Activated T-cell treated with anti-CD3 and anti-CD28 coated beads, Interleukin-2, amount 50 U/mL, for 4 hours (primary cell): ENCODE measurements around the gene ATXN10. TPM values are rescaled to one million over a fixed set of nuclear protein-coding genes. Genes with fewer than 3 reads are reported as not detected.
"Not testable (repeated sequence)": the region's sequence is repeated elsewhere in the genome, so short reads cannot be mapped to it uniquely, and the experiment has no call there.

Experiments used
- ATAC-seq, 2 donors: fragments of 200-7000 bp; cut with Tn5 transposase; one replicate each; pipeline ENCODE4 v1.10.0; 2021
- DNase-seq: peaks from one replicate; pipeline ENCODE4 v3.0.0-alpha.2; 2020
- H3K27me3 Mint-ChIP-seq: one replicate; pipeline ENCODE4 v1.8.0; 2021; ENCODE audit warnings: low read depth, mixed read lengths
- H3K36me3 Mint-ChIP-seq: one replicate; pipeline ENCODE4 v1.8.0; 2022; ENCODE audit warnings: mixed read lengths; ENCODE audit not compliant: insufficient read depth
- H3K4me1 Mint-ChIP-seq: one replicate; pipeline ENCODE4 v1.8.0; 2021; ENCODE audit warnings: low read depth, mixed read lengths
- H3K4me3 Mint-ChIP-seq: one replicate; pipeline ENCODE4 v1.8.0; 2021; ENCODE audit warnings: mild to moderate bottlenecking, moderate library complexity, mixed read lengths
- H3K9me3 Mint-ChIP-seq: one replicate; pipeline ENCODE4 v1.8.0; 2021; ENCODE audit warnings: mixed read lengths
- total RNA-seq, 3 donors: library from RNA; stranded (reverse); gene quantifications; one replicate each; pipeline ENCODE4 v1.2.1, GENCODE V29; 2021

Gene ATXN10
- total RNA-seq, 3 donors from 2014 or later, result 88.1 to 97.9 (median 90.5) TPM

DNA sequence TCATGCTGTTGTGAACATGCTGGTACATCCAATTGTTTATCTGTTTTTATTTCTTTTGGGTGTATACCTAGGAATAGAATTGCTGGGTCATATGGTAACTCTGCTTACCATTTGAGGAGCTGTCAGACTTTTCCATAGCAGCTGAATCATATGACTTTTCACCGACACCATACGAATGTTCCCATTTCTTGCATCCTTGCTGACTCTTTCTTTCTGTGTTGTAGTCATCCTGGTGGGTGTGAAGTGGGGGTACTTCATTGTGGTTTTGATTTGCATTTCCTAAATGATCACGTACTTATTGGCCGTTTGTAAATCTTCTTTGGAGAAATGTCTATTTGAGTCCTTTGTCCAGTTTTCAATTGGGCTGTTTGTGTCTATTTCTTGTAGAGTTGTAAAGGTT, 26.5 kb downstream of the ATXN10 start:
- DNase-seq (no peak), ATAC-seq (no peak)
- H3K27me3 Mint-ChIP-seq, result no peaks in the 10 kb centered on the region
- H3K9me3 Mint-ChIP-seq, result no peaks in the 10 kb centered on the region
- peaks cover 7% of the 10 kb centered on the region for H3K4me1 Mint-ChIP-seq
- H3K36me3 Mint-ChIP-seq, result peaks cover 47% of the 10 kb centered on the region
- no peak overlapping the region for H3K4me3 Mint-ChIP-seq

DNA sequence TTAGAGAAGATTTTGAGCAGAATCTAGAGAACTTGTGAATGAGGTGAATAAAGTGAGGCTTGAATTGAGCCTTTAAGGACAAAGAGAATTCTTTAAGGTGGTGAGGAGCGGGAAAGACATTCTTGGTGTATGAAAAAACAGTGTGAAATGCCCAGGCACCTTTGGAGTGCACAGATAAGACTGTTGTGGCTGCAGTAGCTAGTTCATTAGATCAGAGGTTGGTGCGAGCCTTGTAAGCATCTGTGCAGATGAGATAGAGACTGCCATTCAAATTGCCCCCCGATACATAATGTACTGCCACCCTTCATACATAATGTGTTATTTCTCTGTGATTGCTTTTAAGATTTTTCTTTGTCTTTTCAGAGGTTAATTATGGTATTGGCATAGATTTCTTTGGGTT, 31.3 kb downstream of the ATXN10 start:
- DNase-seq (no peak), ATAC-seq (no peak)
- Mint-ChIP-seq H3K4me3 (no peak overlapping the region), H3K4me1 (peaks cover 7% of the 10 kb centered on the region), H3K9me3 (no peaks in the 10 kb centered on the region), H3K36me3 (peaks cover 63% of the 10 kb centered on the region), H3K27me3 (no peaks in the 10 kb centered on the region)

DNA sequence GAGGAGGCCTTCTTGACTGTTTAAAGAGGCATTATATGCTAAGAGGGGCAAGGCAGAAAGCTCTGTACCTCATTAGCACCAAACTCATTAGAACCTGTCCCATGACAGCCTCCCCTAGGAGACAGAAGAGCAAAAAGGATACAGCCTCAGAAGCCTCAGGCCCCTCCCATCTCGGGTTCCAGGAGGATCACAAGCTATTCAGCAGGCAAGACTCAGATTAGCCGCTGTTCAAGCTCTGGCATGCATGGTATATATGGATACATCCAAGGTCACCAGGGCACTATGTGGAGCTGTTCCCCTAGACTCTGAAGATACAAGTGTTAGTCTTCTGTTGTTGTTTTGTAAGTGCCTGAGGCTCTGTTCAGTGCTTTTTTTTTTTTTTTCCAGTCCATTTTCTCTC, 32.1 kb downstream of the ATXN10 start:
- no peaks in the 10 kb centered on the region for H3K27me3 Mint-ChIP-seq
- H3K4me1 Mint-ChIP-seq, result peaks cover 7% of the 10 kb centered on the region
- no peak for ATAC-seq
- no peak for DNase-seq
- H3K9me3 Mint-ChIP-seq, result no peaks in the 10 kb centered on the region
- H3K36me3 Mint-ChIP-seq, result peaks cover 62% of the 10 kb centered on the region
- H3K4me3 Mint-ChIP-seq, result no peak overlapping the region

DNA sequence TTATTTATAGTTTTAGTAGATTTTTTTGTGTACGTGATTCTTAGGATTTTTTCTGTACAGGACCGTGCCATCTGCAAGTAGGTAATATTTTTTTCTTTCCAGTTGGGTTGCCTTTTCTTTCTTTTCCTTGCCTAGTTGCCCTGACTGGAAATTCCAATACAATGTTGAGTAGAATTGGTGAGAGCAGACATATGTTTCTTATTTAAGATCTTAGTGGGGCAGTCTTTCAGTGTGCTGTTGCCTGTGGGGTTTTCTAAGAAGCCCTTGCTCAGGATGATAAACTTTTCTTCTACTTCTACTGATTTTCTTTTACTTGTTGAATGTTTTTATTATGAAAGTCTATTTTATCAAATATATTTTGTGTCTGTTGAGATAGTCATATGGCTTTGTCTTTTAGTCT, 33.0 kb downstream of the ATXN10 start:
- Mint-ChIP-seq H3K9me3 (no peaks in the 10 kb centered on the region), H3K4me1 (peaks cover 13% of the 10 kb centered on the region), H3K27me3 (no peaks in the 10 kb centered on the region), H3K4me3 (no peak overlapping the region), H3K36me3 (peaks cover 70% of the 10 kb centered on the region)
- ATAC-seq, result no peak
- DNase-seq, result no peak

DNA sequence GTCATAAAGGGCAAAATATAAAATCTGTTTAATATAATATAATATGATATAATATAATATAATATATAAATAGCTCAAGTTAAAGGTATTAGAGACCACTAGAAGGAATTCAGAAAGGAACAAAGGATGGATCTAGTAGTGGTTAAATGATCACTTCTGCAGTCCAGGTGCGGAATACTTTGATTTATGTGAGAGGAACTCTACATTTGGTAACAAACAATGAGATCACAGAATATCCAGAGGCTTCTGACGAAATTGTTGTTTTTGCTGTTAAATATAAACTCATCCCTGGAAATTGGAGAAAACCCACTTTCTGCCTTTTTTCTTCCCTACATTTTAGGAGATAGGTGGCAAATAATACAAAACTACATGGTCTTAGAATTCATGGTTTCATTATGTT, 36.0 kb downstream of the ATXN10 start:
- H3K27me3 Mint-ChIP-seq, result no peaks in the 10 kb centered on the region
- DNase-seq (no peak), ATAC-seq (no peak)
- H3K4me1 Mint-ChIP-seq, result peaks cover 19% of the 10 kb centered on the region
- H3K9me3 Mint-ChIP-seq, result no peaks in the 10 kb centered on the region
- H3K4me3 Mint-ChIP-seq, result no peak overlapping the region
- peaks cover 68% of the 10 kb centered on the region for H3K36me3 Mint-ChIP-seq

DNA sequence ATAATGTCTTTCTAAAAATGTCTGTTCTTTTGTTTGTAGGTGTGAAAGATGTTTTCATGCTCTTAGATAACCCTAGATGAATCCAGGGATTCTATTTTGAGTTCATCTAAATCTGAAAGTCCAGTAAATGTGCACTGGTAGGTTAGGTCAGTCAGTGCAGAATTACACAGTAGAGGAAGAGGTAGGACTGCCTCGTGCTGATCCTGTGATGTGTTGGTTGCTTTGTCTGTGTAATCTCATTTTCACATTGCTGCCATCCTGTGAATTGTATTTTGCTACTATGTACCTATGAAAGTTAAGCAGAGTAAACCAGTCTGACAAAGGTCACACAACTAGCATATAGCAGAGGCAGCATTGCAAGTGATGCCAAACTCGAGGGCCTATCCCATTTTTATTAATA, 36.5 kb downstream of the ATXN10 start:
- Mint-ChIP-seq H3K27me3 (no peaks in the 10 kb centered on the region), H3K36me3 (peaks cover 65% of the 10 kb centered on the region), H3K9me3 (no peaks in the 10 kb centered on the region)

DNA sequence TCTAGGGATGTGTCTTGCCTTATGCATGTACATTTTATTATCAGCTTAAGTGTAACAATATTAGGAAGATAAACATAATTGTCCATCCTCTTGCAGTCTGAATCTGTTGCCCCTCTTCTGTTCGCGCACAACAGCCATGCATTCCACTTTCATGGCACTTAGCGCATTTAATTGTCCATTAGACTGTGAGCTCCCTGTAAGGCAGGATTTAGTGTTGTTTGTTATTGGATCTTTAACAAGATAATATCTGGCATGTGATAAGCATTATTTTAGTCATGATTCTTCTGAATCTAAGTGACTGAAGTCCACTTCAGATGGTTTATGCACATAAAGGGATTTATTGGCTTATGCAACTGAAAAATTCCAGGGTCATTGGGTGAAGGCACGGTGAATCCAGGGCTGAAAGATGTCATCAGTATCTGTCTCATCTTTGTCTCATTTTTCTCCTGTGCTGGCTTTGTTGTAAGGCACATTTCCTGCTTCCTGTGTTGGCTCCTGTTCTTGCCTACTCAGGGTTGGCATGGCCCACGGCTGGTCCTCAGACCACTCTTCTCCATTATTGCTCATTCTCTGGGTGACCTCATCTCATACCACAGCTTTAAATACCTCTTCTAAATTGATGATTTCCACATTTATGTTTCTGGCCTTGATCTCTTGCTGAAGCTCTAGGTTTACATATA, 37.6 kb downstream of the ATXN10 start:
- Mint-ChIP-seq H3K27me3 (no peaks in the 10 kb centered on the region), H3K4me3 (no peak overlapping the region), H3K9me3 (no peaks in the 10 kb centered on the region), H3K4me1 (peaks cover 19% of the 10 kb centered on the region), H3K36me3 (peaks cover 60% of the 10 kb centered on the region)
- no peak for DNase-seq
- no peak for ATAC-seq

More for the DNA sequence above, 36.5 kb downstream of the ATXN10 start:
- no peak for ATAC-seq
- no peak overlapping the region for H3K4me3 Mint-ChIP-seq
- peaks cover 19% of the 10 kb centered on the region for H3K4me1 Mint-ChIP-seq
- no peak for DNase-seq

DNA sequence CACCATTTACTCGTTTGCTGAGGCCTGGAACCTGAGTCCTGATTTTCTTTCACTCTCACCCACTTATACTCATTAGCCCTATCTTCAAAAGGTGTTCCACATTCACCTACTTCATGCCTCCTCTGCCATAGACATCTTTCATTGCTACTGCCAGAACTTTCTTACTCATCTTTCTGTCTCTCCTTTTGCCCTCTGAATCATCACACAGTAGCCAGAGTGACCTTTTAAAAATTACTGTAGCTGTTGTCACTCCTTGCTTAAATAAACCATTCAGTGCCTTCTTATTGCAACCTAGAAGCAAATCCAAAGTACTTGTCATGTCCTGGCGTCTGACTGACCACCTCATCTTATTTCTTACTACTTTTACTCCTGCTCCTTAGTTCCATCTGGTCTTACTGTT, 38.2 kb downstream of the ATXN10 start:
- Mint-ChIP-seq H3K27me3 (no peaks in the 10 kb centered on the region), H3K36me3 (peaks cover 55% of the 10 kb centered on the region), H3K4me3 (no peak overlapping the region), H3K9me3 (no peaks in the 10 kb centered on the region), H3K4me1 (peaks cover 19% of the 10 kb centered on the region)
- ATAC-seq (no peak), DNase-seq (no peak)

DNA sequence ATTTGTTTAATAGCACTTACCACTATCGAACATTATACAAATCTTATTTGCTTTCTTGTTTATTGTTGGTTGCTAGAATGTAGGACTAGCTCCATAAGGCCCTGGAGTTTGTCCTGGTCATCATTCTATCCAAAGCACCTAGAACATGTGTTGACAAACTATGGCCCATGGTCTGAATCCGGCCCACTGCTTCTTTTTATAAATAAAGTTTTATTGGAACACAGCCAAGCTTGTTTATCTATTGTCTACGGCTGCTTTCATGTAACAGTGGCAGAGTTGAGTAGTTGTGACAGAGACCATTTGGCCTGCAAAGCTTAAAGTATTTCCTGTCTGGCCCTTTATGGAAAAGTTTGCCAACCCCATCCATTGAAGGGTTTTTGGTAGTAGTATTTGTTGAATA, 38.8 kb downstream of the ATXN10 start:
- DNase-seq (no peak), ATAC-seq (no peak)
- Mint-ChIP-seq H3K4me3 (no peak overlapping the region), H3K27me3 (no peaks in the 10 kb centered on the region), H3K4me1 (peaks cover 19% of the 10 kb centered on the region), H3K36me3 (peaks cover 54% of the 10 kb centered on the region), H3K9me3 (no peaks in the 10 kb centered on the region)

DNA sequence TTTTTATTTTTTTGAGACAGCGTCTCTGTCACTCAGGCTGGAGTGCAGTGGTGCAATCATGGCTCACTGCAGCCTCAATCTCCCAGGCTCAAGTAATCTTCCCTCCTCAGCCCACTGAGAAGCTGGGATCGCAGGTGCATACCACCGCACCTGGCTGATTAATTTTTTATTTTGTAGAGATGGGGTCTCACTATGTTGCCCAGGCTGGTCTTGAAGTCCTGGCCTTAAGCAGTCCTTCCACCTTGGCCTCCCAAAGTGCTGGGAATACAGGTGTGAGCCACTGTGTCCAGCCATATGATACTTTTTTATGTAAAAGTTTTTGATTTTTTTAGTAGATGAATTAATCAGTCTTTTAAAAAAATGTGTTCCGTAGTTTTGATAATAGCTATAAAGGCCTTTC, 42.8 kb downstream of the ATXN10 start:
- peaks cover 33% of the 10 kb centered on the region for H3K36me3 Mint-ChIP-seq
- not testable (repeated sequence) for H3K4me1 Mint-ChIP-seq, ATAC-seq, H3K27me3 Mint-ChIP-seq, DNase-seq, H3K9me3 Mint-ChIP-seq, H3K4me3 Mint-ChIP-seq

DNA sequence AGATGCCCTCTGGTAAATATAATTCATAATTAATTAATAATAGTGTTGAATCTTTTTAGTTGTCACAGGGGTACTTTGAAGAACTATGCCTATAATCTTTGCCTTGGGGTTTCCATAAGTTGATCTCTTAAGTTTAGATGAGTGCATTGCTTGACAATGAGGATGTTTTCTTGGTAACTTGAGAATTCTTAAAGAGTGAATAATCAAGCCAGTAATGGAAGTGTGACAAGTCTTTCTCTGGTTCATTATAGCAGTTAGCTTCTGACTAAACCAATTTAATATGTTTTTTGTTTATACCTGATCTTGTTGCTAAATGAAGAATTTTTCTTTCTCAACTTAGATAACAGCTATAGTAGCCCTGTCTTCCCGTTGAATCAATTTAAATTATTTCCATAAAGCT, 46.2 kb downstream of the ATXN10 start:
- DNase-seq (no peak), ATAC-seq (no peak)
- H3K9me3 Mint-ChIP-seq, result no peaks in the 10 kb centered on the region
- H3K4me3 Mint-ChIP-seq, result no peak overlapping the region
- no peaks in the 10 kb centered on the region for H3K27me3 Mint-ChIP-seq
- peaks cover 35% of the 10 kb centered on the region for H3K36me3 Mint-ChIP-seq
- peaks cover 8% of the 10 kb centered on the region for H3K4me1 Mint-ChIP-seq

DNA sequence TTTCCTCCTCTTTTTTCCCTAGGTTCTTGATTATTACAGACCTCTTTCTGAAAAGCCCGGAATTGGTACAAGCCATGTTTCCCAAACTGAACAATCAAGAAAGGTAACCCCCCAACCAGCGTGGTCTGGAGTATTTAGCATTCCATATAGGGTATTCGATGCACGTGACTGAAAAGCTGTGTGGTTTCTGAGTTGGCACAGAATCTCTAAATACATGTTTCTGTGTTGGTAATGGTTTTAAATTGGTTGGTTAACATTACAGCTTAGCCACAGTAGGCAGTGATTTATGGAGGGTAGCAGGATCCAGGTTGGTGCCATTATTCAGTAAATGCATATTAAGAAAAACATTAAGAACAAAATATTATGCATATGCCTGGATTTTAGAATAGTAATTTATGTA, 46.8 kb downstream of the ATXN10 start:
- no peaks in the 10 kb centered on the region for H3K9me3 Mint-ChIP-seq
- peaks cover 10% of the 10 kb centered on the region for H3K4me1 Mint-ChIP-seq
- H3K27me3 Mint-ChIP-seq, result no peaks in the 10 kb centered on the region
- ATAC-seq (no peak), DNase-seq (no peak)
- peaks cover 35% of the 10 kb centered on the region for H3K36me3 Mint-ChIP-seq
- H3K4me3 Mint-ChIP-seq, result no peak overlapping the region

DNA sequence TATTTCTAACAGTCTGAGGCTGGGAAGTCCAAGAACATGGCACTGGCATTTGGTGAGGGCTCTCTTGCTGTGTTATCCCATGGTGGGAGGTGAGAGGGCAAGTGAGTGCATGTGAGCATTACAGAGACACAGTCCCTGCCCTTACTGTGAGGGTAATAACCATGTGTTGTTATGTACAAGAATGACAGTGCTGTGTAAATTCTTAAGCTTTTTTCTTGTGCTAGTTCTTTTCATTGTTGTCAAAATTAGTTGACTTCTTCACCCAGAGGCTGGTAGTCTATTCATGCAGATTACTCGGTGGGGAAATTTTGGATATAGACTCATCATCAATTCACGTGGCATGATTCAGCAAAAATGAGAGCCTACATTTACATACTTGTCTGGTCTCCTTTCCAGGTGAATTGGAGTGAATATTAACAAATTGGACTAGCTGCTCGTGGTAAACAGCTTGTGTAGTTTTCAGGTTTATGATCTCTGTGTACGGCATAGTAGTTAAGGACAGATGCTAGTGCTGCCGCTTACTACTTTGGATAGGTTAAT, 49.3 kb downstream of the ATXN10 start:
- peaks cover 26% of the 10 kb centered on the region for H3K4me1 Mint-ChIP-seq
- no peak for ATAC-seq
- DNase-seq, result no peak

DNA sequence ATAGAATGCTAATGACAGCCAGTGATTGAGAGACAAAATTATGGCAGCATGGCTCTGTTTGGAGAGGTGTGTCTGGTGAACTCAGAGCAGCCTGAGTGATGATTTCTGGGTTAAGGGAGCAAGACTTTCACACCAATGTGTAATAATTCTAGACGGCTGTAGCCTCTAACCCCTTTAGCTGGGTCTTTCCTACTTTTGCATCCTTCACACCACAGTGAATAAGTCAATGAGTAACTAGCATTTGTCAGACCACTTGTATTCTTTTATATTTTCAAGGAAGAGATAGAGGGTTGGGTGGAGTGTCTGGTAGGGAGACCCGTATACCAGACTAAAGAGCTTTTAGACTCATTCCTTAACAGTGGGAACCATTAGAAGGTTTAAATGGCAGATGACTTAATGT, 50.4 kb downstream of the ATXN10 start:
- ATAC-seq, result no peak
- peaks cover 33% of the 10 kb centered on the region for H3K4me1 Mint-ChIP-seq
- H3K9me3 Mint-ChIP-seq, result no peaks in the 10 kb centered on the region
- no peak overlapping the region for H3K4me3 Mint-ChIP-seq
- no peak for DNase-seq
- H3K27me3 Mint-ChIP-seq, result no peaks in the 10 kb centered on the region
- H3K36me3 Mint-ChIP-seq, result peaks cover 34% of the 10 kb centered on the region

More for the DNA sequence above, 49.3 kb downstream of the ATXN10 start:
- Mint-ChIP-seq H3K9me3 (no peaks in the 10 kb centered on the region), H3K4me3 (no peak overlapping the region), H3K27me3 (no peaks in the 10 kb centered on the region), H3K36me3 (peaks cover 34% of the 10 kb centered on the region)

DNA sequence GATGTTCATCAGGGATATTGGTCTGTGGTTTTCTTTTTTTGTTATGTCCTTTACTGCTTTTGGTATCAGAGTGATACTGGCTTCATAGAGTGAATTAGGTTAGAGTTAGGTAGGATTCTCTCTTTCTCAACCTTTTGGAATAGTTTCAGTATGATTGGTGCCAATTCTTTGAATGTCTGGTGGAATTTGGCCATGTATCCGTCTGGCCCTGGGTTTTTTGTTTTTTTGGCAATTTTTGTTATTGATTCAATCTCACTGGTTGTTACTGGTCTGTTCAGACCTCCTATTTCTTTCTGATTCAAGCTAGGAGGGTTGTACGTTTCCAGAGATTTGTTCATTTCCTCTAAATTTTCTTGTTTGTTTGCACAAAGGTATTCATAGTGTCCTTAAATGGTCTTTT, 54.4 kb downstream of the ATXN10 start:
- Mint-ChIP-seq H3K4me1 (peaks cover 39% of the 10 kb centered on the region), H3K27me3 (no peaks in the 10 kb centered on the region), H3K4me3 (no peak overlapping the region), H3K36me3 (peaks cover 31% of the 10 kb centered on the region), H3K9me3 (no peaks in the 10 kb centered on the region)
- DNase-seq (no peak), ATAC-seq (no peak)
